Measurements from ENCODE around the gene KLHL36.

Gene KLHL36

GRCh38 chr16:84648595-84649510, 542 bp downstream of the KLHL36 start:
- DNase-seq (ENCODE audit: low spot score), result no peak

GRCh38 chr16:84649511-84649861, 1.2 kb downstream of the KLHL36 start:
- no peak for DNase-seq (ENCODE audit: low spot score)

- DNase-seq (ENCODE audit: low spot score), result peak; percentile 62
Measured at GRCh38 chr16:84650062-84650991, 2.0 kb downstream of the KLHL36 start.

GRCh38 chr16:84652566-84652965, 4.3 kb downstream of the KLHL36 start:
- DNase-seq (ENCODE audit: low spot score), result no peak

- no peak for DNase-seq (ENCODE audit: low spot score)
Measured at GRCh38 chr16:84654238-84654637, 5.9 kb downstream of the KLHL36 start.

GRCh38 chr16:84654998-84655397, 6.7 kb downstream of the KLHL36 start:
- no peak for DNase-seq (ENCODE audit: low spot score)

- no peak for DNase-seq (ENCODE audit: low spot score)
Measured at GRCh38 chr16:84656649-84657048, 8.3 kb downstream of the KLHL36 start.

- no peak for DNase-seq (ENCODE audit: low spot score)
Measured at GRCh38 chr16:84657229-84657837, 9.0 kb downstream of the KLHL36 start.

- no peak for DNase-seq (ENCODE audit: low spot score)
Measured at GRCh38 chr16:84658690-84659089, 10.4 kb downstream of the KLHL36 start.

- DNase-seq (ENCODE audit: low spot score), result no peak
Measured at GRCh38 chr16:84659656-84660300, 11.5 kb downstream of the KLHL36 start.

GRCh38 chr16:84660973-84661372, 12.7 kb downstream of the KLHL36 start:
- DNase-seq (ENCODE audit: low spot score), result no peak

- DNase-seq (ENCODE audit: low spot score), result no peak
Measured at GRCh38 chr16:84661418-84662060, 13.2 kb downstream of the KLHL36 start.

GRCh38 chr16:84662471-84662870, 14.2 kb downstream of the KLHL36 start:
- no peak for DNase-seq (ENCODE audit: low spot score)

- no peak for DNase-seq (ENCODE audit: low spot score)
Measured at GRCh38 chr16:84663433-84664101, 15.3 kb downstream of the KLHL36 start.

- no peak for DNase-seq (ENCODE audit: low spot score)
Measured at GRCh38 chr16:84665359-84665758, 17.0 kb downstream of the KLHL36 start.

GRCh38 chr16:84665843-84666242, 17.5 kb downstream of the KLHL36 start:
- DNase-seq (ENCODE audit: low spot score), result no peak

- DNase-seq (ENCODE audit: low spot score), result no peak
Measured at GRCh38 chr16:84667600-84668309, 19.4 kb downstream of the KLHL36 start.

- no peak for DNase-seq (ENCODE audit: low spot score)
Measured at GRCh38 chr16:84670063-84670462, 21.8 kb downstream of the KLHL36 start.

- DNase-seq (ENCODE audit: low spot score), result peak; percentile 71
Measured at GRCh38 chr16:84672276-84673202, 24.2 kb downstream of the KLHL36 start.
